GM19328 (cell line): ENCODE data around the gene OR2T2.
"Not testable (repeated sequence)": the region's sequence is repeated elsewhere in the genome, so short reads cannot be mapped to it uniquely, and the experiment has no call there.

Experiments
- ATAC-seq: cut with Tn5 transposase; IDR thresholded peaks from one replicate; pipeline ENCODE4 v1.9.1; 2021; ENCODE audit warnings: mild to moderate bottlenecking, moderate library complexity; ENCODE audit not compliant: unreplicated experiment

Gene OR2T2

GRCh38 chr1:248449821-248450465 lies 4.5 kb downstream of the OR2T2 start:
- not testable (repeated sequence) for ATAC-seq

- ATAC-seq = peak; percentile 51
These were observed 5.2 kb downstream of the OR2T2 start for GRCh38 chr1:248450466-248451145.

- not testable (repeated sequence) for ATAC-seq
These were observed 8.2 kb downstream of the OR2T2 start for GRCh38 chr1:248453619-248454018.

- not testable (repeated sequence) for ATAC-seq
These were observed 9.6 kb downstream of the OR2T2 start for GRCh38 chr1:248455045-248455444.

GRCh38 chr1:248456635-248457034 lies 11.2 kb downstream of the OR2T2 start:
- not testable (repeated sequence) for ATAC-seq

GRCh38 chr1:248459117-248459516 lies 13.7 kb downstream of the OR2T2 start:
- ATAC-seq = not testable (repeated sequence)

GRCh38 chr1:248471154-248471553 lies 25.7 kb downstream of the OR2T2 start:
- no peak for ATAC-seq

- not testable (repeated sequence) for ATAC-seq
These were observed 26.7 kb downstream of the OR2T2 start for GRCh38 chr1:248472111-248472510.

- not testable (repeated sequence) for ATAC-seq
These were observed 27.6 kb downstream of the OR2T2 start, which contains the start of gene OR2T3 for GRCh38 chr1:248473051-248473450. Gene OR2T3 (plus strand): TSS chr1:248473351. CDS start chr1:248473351, 0 bp downstream.

GRCh38 chr1:248475660-248476059 lies 30.2 kb downstream of the OR2T2 start:
- not testable (repeated sequence) for ATAC-seq

- peak; percentile 76 for ATAC-seq
These were observed 36.5 kb downstream of the OR2T2 start for GRCh38 chr1:248481686-248482579.

GRCh38 chr1:248488289-248488688 lies 42.9 kb downstream of the OR2T2 start, which contains the start of gene OR2T5:
Gene OR2T5 (plus strand): TSS chr1:248488589. CDS start chr1:248488589, 0 bp downstream.
- ATAC-seq = not testable (repeated sequence)

- ATAC-seq = not testable (repeated sequence)
These were observed 51.2 kb downstream of the OR2T2 start for GRCh38 chr1:248496661-248497060.

- ATAC-seq = not testable (repeated sequence)
These were observed 55.0 kb downstream of the OR2T2 start for GRCh38 chr1:248500305-248501035.
